K562 (cell line): ENCODE results near the gene KSR2.

ENCODE experiments used
- DNMT1 ChIP-seq: fragments of 450-650 bp; IDR thresholded peaks from 2 replicates; pipeline ENCODE4 v1.6.1; 2016; ENCODE audit warnings: antibody characterized with exemption, mild to moderate bottlenecking
- EP400 ChIP-seq: fragments of 450-650 bp; IDR thresholded peaks from 2 replicates; pipeline ENCODE4 v1.6.1; 2017; ENCODE audit warnings: antibody characterized with exemption, mild to moderate bottlenecking, moderate library complexity
- ESRRB ChIP-seq: fragments of 250-450 bp; sonication (Bioruptor Pico); IDR thresholded peaks from 2 replicates; pipeline ENCODE4 v1.5.0; 2020; ENCODE audit warnings: mild to moderate bottlenecking, moderate library complexity, borderline replicate concordance
- POLR2A ChIP-seq: fragments of 450-650 bp; conservative IDR thresholded peaks from 2 replicates; pipeline ENCODE4 v1.6.1; 2016
- POLR2AphosphoS5 ChIP-seq: IDR thresholded peaks from 2 replicates; pipeline ENCODE4 v1.6.1; 2011; ENCODE audit warnings: mild to moderate bottlenecking, low read depth, low read length, moderate library complexity; ENCODE audit not compliant: control insufficient read depth, insufficient read depth
- SP1 ChIP-seq: sonication (generic); formaldehyde crosslinking; IDR thresholded peaks from 2 replicates; pipeline ENCODE4 v1.8.1; 2022; ENCODE audit warnings: mild to moderate bottlenecking, missing genetic modification reagents
- TAL1 ChIP-seq: fragments of 450-650 bp; IDR thresholded peaks from 2 replicates; pipeline ENCODE4 v1.6.1; 2016; ENCODE audit warnings: mild to moderate bottlenecking
- TCF7 ChIP-seq: sonication (generic); IDR thresholded peaks from 2 replicates; pipeline ENCODE4 v1.6.1; 2016; ENCODE audit warnings: antibody characterized with exemption, borderline replicate concordance
- TEAD4 ChIP-seq, 2 experiments: sonication (generic) in 1 of 2; formaldehyde crosslinking in 1 of 2; IDR thresholded peaks; 2 replicates each; pipeline versions ENCODE4 v1.6.1 to v1.8.0; 2012 to 2022; ENCODE audit warnings: borderline replicate concordance in 1 of 2, inconsistent platforms in 1 of 2, low read length in 1 of 2, mild to moderate bottlenecking in 1 of 2, missing genetic modification reagents in 1 of 2
- TF ChIP-seq, protein P1 (sequence below), 2 experiments: fragments of 450-650 bp in 1 of 2; sonication (generic) in 1 of 2; formaldehyde crosslinking; conservative IDR thresholded peaks; 2 replicates each; pipeline versions ENCODE4 v1.4.0 to v1.8.1; 2020 to 2022; ENCODE audit warnings: mild to moderate bottlenecking in 1 of 2, missing genetic modification reagents in 1 of 2
- TF ChIP-seq, protein P2 (sequence below): fragments of 150-350 bp; IDR thresholded peaks from 2 replicates; pipeline ENCODE4 v1.6.1; 2014; ENCODE audit warnings: low read depth, mild to moderate bottlenecking, low read length, borderline replicate concordance
- TF ChIP-seq, protein P3 (sequence below): fragments of 450-650 bp; IDR thresholded peaks from 2 replicates; pipeline ENCODE4 v1.6.1; 2014; ENCODE audit warnings: low read depth, mild to moderate bottlenecking, moderate library complexity, borderline replicate concordance

DNA sequence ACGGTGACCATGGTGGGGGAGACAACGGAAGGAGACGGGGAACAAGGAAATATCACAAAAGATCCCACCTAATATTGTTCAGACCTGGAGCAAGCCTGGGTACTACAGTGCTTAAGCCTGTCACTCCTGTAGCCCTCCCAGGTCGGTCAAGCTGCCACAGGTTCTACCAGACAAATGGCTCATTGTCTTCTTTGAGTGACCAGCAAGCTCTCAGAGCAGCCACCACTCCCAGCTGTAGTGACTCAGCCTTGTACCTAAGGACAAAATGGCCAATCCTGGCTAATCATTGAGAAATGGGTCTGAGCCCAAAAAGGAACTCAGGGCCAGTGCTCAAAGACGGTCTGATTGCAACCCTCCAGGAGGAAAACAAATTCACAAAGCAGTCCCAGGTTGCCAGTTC is 368.9 kb downstream of the KSR2 start:
- TF ChIP-seq, protein P1, sequence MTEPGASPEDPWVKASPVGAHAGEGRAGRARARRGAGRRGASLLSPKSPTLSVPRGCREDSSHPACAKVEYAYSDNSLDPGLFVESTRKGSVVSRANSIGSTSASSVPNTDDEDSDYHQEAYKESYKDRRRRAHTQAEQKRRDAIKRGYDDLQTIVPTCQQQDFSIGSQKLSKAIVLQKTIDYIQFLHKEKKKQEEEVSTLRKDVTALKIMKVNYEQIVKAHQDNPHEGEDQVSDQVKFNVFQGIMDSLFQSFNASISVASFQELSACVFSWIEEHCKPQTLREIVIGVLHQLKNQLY (CRISPR knock-in tag; conservative IDR thresholded peaks at IDR 0.05), result no peak
- TF ChIP-seq SP1 (CRISPR knock-in tag) (no peak), TEAD4 (IDR thresholded peaks at IDR 0.05; ENCODE audit: low read length) (no peak), TEAD4 (CRISPR knock-in tag; IDR thresholded peaks at IDR 0.05; ENCODE audit: borderline replicate concordance) (no peak), DNMT1 (no peak), TCF7 (no peak), POLR2A (no peak), TAL1 (no peak), POLR2AphosphoS5 (no peak), ESRRB (CRISPR knock-in tag) (no peak), EP400 (no peak)
- TF ChIP-seq, protein P2, sequence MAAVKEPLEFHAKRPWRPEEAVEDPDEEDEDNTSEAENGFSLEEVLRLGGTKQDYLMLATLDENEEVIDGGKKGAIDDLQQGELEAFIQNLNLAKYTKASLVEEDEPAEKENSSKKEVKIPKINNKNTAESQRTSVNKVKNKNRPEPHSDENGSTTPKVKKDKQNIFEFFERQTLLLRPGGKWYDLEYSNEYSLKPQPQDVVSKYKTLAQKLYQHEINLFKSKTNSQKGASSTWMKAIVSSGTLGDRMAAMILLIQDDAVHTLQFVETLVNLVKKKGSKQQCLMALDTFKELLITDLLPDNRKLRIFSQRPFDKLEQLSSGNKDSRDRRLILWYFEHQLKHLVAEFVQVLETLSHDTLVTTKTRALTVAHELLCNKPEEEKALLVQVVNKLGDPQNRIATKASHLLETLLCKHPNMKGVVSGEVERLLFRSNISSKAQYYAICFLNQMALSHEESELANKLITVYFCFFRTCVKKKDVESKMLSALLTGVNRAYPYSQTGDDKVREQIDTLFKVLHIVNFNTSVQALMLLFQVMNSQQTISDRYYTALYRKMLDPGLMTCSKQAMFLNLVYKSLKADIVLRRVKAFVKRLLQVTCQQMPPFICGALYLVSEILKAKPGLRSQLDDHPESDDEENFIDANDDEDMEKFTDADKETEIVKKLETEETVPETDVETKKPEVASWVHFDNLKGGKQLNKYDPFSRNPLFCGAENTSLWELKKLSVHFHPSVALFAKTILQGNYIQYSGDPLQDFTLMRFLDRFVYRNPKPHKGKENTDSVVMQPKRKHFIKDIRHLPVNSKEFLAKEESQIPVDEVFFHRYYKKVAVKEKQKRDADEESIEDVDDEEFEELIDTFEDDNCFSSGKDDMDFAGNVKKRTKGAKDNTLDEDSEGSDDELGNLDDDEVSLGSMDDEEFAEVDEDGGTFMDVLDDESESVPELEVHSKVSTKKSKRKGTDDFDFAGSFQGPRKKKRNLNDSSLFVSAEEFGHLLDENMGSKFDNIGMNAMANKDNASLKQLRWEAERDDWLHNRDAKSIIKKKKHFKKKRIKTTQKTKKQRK, result no peak
- TF ChIP-seq, protein P3, sequence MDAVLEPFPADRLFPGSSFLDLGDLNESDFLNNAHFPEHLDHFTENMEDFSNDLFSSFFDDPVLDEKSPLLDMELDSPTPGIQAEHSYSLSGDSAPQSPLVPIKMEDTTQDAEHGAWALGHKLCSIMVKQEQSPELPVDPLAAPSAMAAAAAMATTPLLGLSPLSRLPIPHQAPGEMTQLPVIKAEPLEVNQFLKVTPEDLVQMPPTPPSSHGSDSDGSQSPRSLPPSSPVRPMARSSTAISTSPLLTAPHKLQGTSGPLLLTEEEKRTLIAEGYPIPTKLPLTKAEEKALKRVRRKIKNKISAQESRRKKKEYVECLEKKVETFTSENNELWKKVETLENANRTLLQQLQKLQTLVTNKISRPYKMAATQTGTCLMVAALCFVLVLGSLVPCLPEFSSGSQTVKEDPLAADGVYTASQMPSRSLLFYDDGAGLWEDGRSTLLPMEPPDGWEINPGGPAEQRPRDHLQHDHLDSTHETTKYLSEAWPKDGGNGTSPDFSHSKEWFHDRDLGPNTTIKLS, result no peak
